AML-193 (cell line): ENCODE data around the gene CMSS1.

Source experiments
- DNase-seq, 2 experiments: peaks; one replicate each; lab custom pipeline; 2025; lab: John Stamatoyannopoulos, UW

The CMSS1 gene

GRCh38 chr3:100107221-100107814 is 289.7 kb downstream of the CMSS1 start:
- DNase-seq: no peak

GRCh38 chr3:100108464-100109079 is 290.9 kb downstream of the CMSS1 start:
- DNase-seq: peak; percentile 37 to 45

- DNase-seq: no peak
Observed at GRCh38 chr3:100110162-100110561, 292.5 kb downstream of the CMSS1 start.

GRCh38 chr3:100111728-100112127 is 294.1 kb downstream of the CMSS1 start:
- no peak for DNase-seq

GRCh38 chr3:100113723-100114412 is 296.2 kb downstream of the CMSS1 start:
- DNase-seq: peak; percentile 90 to 92

- no peak for DNase-seq
Observed at GRCh38 chr3:100114413-100115030, 296.9 kb downstream of the CMSS1 start, which contains the start of gene FILIP1L. Gene FILIP1L, minus strand, starts transcription at chr3:100114501.

- no peak for DNase-seq
Observed at GRCh38 chr3:100117093-100117492, 299.4 kb downstream of the CMSS1 start.

- DNase-seq: no peak
Observed at GRCh38 chr3:100120012-100120411, 302.4 kb downstream of the CMSS1 start.

- DNase-seq: no peak
Observed at GRCh38 chr3:100120693-100121092, 303.0 kb downstream of the CMSS1 start.

GRCh38 chr3:100122321-100122720 is 304.7 kb downstream of the CMSS1 start:
- no peak for DNase-seq

- DNase-seq: no peak
Observed at GRCh38 chr3:100123112-100123511, 305.4 kb downstream of the CMSS1 start.

- DNase-seq: no peak
Observed at GRCh38 chr3:100124201-100124761, 306.6 kb downstream of the CMSS1 start.

- no peak for DNase-seq
Observed at GRCh38 chr3:100125161-100125938, 307.7 kb downstream of the CMSS1 start.

- DNase-seq: no peak
Observed at GRCh38 chr3:100127792-100128191, 310.1 kb downstream of the CMSS1 start.

GRCh38 chr3:100128565-100128964 is 310.9 kb downstream of the CMSS1 start:
- DNase-seq: no peak

GRCh38 chr3:100129941-100130340 is 312.3 kb downstream of the CMSS1 start:
- peak; percentile 46 to 52 for DNase-seq

GRCh38 chr3:100131241-100131640 is 313.6 kb downstream of the CMSS1 start:
- peak; percentile 23 to 45 for DNase-seq

- no peak for DNase-seq
Observed at GRCh38 chr3:100136921-100137320, 319.3 kb downstream of the CMSS1 start.

GRCh38 chr3:100140976-100141375 is 323.3 kb downstream of the CMSS1 start:
- DNase-seq: no peak

- no peak for DNase-seq
Observed at GRCh38 chr3:100141586-100141985, 323.9 kb downstream of the CMSS1 start.

GRCh38 chr3:100144255-100144866 is 326.7 kb downstream of the CMSS1 start:
- peak; percentile 67 to 72 for DNase-seq
